NCI-H2081 treated with DMSO at 0.1 percent for 48 hours (cell line): ENCODE results near the gene CCDC33.

ENCODE experiments used
- DNase-seq: peaks from one replicate; lab custom pipeline; 2025; lab: John Stamatoyannopoulos, UW

CCDC33 gene

GRCh38 chr15:74208901-74209559 is 27.1 kb upstream of the CCDC33 start:
- no peak for DNase-seq

GRCh38 chr15:74209560-74209958 is 26.6 kb upstream of the CCDC33 start:
- no peak for DNase-seq

- DNase-seq, result no peak
Observed at GRCh38 chr15:74209997-74210671, 26.0 kb upstream of the CCDC33 start.

- no peak for DNase-seq
Observed at GRCh38 chr15:74210729-74211128, 25.4 kb upstream of the CCDC33 start.

- DNase-seq, result no peak
Observed at GRCh38 chr15:74211656-74212055, 24.5 kb upstream of the CCDC33 start.

- no peak for DNase-seq
Observed at GRCh38 chr15:74212494-74212893, 23.6 kb upstream of the CCDC33 start.

GRCh38 chr15:74213858-74214284 is 22.3 kb upstream of the CCDC33 start:
- no peak for DNase-seq

- DNase-seq, result no peak
Observed at GRCh38 chr15:74214324-74215021, 21.7 kb upstream of the CCDC33 start.

- DNase-seq, result no peak
Observed at GRCh38 chr15:74215958-74216357, 20.2 kb upstream of the CCDC33 start.

- DNase-seq, result no peak
Observed at GRCh38 chr15:74216949-74217348, 19.2 kb upstream of the CCDC33 start.

- DNase-seq, result no peak
Observed at GRCh38 chr15:74217907-74218885, 17.9 kb upstream of the CCDC33 start.

- no peak for DNase-seq
Observed at GRCh38 chr15:74220475-74221248, 15.5 kb upstream of the CCDC33 start.

- no peak for DNase-seq
Observed at GRCh38 chr15:74221399-74222239, 14.5 kb upstream of the CCDC33 start.

- no peak for DNase-seq
Observed at GRCh38 chr15:74222240-74223119, 13.6 kb upstream of the CCDC33 start.

GRCh38 chr15:74225928-74226327 is 10.2 kb upstream of the CCDC33 start:
- DNase-seq, result no peak

GRCh38 chr15:74226761-74227540 is 9.2 kb upstream of the CCDC33 start:
- DNase-seq, result no peak

GRCh38 chr15:74227968-74228722 is 8.0 kb upstream of the CCDC33 start:
- no peak for DNase-seq

- no peak for DNase-seq
Observed at GRCh38 chr15:74228723-74229081, 7.4 kb upstream of the CCDC33 start.
